Activated CD4-positive, alpha-beta T cell treated with anti-CD3 and anti-CD28 coated beads, Interleukin-2, amount 50 U/mL, for 24 hours (primary cell): ENCODE measurements around the gene MAP3K5.
"Not testable (repeated sequence)": the region's sequence is repeated elsewhere in the genome, so short reads cannot be mapped to it uniquely, and the experiment has no call there.

Source experiments
- DNase-seq, 2 donors: peaks; one replicate each; pipeline ENCODE4 v3.0.0-alpha.2; 2020; ENCODE audit warnings: low read depth in 1 of 2, low spot score in 1 of 2

The MAP3K5 gene

DNA sequence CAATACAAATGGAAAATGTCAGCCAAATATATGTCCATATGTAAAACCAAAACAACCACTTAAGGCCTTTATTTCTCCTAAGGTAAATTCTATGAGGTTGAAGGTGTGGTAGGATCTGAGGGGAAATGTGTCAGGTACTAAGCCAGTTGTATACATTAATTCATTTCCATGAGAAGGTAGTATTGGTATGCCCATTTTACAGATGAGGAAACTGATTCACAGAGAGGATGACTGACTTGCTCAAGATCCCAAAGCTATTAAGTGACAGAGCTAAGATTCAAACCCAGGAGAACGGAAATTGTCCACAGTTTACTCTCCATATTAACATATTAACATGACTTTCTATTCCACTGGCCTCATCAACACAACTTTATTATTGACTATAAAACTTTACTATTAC lies 177.9 kb downstream of the MAP3K5 start:
- no peak for DNase-seq

DNA sequence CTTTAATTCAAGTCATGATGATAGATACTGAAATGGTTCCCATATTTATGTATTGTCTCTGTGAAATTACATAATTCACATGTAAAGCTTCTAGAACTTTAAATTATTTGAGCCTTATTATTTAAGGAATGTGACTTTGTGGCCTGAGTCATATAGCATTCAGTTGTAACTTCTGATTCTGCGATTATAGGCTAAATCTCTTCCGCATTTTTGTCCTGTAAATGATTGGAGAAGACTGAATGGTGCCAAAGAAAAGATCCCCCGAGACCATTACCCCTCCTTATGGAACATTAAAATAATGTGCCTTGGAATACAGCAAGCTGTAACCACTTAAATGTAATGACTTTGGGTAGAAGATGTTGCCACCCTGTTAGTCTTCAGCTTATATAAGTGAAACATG lies 178.8 kb downstream of the MAP3K5 start:
- DNase-seq = no peak

DNA sequence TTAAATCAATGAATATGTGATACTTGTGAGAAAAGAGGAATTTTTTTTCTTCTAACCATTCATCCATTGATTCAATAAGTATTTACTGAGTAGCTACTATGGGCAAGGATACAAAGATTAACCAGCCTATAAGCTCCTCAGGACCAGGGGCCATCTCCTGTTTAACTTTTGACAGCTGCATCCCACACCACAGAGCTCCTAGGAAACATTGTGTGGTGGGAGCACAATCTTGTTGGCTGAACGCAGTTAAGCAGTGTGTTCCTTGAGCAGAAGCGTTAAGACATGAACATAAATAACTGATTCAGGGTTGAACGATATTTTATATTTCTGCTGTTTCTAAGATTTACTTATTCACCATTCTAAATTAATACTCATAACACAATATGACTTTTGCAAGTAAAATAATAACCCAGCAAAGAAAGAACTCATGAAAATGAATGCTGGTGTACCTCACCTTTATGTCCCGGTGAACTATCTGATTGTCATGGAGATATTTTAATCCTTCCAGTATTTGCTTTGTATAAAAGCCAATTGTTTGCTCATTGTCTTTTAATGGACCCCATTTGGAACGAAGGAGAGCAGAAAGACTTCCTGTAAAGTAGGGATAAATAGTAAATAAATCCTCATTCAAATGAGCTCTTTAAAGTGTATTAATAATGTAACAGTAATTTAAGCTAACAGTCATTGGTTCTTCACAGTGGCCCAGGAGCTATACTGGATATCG lies 179.4 kb downstream of the MAP3K5 start:
- DNase-seq = no peak

DNA sequence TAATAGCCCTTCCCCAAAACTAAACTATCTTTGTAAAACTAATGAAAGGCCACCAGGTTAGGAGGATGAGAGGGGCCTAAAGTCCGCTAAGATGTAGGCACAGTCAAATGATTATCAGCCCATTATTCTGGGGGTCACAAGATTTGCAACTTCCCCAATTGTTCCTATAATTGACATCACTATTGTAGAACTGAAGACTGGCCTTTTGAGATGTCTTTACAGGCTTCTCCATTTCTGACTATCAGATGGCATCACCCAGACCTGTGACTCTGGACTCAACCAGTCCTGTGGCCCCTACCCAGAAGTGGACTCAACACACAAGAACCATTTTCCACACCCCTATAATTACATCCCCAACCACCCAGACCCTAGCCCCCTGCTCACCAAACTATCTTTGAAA lies 180.5 kb downstream of the MAP3K5 start:
- no peak for DNase-seq

DNA sequence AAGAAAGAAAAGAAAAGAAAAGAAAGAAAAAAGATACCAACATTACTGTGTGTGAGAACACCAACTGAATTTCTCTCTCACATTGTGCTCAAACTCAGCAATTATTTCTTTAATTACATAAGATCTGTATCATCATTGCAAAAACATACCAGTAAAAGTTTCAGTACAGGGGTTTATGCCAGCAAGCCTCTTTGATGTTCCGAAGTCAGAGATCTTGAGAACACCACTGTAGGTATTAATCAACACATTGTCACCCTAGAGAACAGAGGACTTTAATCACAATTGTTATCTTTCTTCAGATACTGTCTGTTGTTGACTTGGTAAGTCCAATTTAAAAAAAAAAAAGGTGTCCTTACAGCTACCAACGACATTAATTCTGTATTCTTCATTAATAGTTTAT lies 181.1 kb downstream of the MAP3K5 start:
- no peak for DNase-seq

DNA sequence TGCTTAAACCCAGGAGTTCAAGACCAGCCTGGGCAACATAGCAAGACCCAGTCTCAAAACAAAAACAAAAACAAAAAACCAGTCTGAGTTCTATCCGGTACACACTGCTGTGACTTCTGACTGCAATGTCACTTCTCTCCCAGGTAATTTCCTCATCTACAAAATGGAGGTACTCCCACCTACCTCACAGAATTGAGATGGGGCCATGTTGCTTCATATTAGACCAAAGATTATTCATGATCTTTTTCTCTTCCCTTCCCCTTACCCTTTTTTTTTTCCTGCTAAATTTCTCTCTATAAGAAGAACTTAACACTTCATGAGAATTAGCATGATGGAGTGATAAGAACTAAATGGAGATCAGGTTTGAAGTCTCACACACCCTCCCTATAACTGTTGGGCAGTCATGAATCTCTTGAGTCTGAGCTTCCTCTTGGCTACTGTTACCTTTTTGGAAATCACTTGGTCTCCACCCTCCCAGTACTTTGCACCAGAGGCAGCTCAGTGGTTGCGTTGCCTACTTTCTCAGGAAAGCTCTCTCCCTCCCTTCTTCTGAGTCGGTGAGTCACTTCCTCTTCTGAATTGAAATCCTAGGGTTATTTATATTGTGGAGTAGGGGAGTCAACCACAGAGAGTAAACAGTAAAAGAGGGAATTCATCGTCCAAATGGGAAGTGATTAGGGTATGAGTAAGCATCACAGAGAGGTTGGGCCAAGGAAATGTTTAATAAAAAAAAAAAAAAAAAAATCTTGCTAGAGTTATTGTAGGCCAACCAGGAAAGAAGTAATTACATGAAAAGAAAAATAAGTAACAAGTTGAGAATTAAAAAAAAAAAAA lies 182.2 kb downstream of the MAP3K5 start:
- DNase-seq = no peak

DNA sequence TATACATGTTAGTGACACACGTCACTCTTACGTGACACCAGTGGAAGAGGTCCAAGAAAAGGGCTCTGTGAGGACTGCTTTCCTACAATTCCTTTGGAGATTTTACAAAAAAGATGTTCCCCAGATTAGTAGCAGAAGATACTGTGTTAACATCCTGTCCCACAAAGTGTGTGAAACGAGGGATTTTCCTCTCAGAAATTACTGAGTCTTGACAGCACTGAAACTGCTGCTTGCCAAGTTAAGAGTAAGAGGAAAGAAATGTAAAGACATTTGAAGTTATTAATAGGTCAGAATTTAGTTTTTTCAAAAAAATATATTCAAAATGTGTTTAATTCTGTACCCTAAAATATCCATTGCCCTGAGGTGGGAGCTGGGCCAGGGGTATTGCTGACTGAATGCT lies 183.3 kb downstream of the MAP3K5 start:
- no peak for DNase-seq

DNA sequence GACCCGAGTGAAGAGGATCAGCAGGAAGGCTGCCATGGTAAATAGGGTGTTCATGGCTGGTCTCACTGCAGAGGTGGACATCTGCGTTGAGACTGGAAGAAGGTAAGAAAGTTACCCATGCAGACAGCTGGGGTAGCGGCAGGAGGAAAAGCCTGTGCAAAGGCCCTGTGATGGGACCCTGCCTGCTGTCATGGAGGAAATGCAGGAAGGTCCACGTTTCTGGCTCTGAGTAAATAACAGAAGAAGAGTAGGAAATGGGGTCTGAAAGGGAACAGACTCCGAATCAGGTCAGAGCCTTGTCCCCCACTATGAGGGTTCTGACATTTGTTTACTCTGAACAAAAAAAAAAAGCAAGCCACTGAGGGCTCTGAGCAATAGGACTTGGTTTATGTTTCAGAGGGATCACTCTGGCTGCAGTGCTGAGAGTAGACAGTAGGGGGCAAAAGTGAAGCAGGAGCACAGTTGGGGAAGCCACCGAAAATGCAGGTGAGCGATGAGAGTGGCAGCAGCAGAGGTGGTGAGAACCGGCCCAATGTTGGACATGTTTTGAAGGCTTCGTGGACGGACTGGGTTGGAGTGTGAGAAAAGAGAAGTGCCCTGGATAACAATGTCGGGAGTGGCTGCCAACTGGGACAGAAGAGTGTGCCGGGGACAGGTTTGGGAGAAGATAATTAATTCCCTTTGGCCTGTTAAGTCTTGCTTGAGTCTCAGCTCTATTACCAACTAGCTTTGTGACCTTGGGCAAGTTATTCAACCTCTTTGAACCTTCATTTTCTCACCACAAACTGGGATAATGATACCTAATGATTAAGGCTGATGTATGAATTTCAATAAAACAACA lies 184.1 kb downstream of the MAP3K5 start:
- DNase-seq = peak; percentile 68 to 71

DNA sequence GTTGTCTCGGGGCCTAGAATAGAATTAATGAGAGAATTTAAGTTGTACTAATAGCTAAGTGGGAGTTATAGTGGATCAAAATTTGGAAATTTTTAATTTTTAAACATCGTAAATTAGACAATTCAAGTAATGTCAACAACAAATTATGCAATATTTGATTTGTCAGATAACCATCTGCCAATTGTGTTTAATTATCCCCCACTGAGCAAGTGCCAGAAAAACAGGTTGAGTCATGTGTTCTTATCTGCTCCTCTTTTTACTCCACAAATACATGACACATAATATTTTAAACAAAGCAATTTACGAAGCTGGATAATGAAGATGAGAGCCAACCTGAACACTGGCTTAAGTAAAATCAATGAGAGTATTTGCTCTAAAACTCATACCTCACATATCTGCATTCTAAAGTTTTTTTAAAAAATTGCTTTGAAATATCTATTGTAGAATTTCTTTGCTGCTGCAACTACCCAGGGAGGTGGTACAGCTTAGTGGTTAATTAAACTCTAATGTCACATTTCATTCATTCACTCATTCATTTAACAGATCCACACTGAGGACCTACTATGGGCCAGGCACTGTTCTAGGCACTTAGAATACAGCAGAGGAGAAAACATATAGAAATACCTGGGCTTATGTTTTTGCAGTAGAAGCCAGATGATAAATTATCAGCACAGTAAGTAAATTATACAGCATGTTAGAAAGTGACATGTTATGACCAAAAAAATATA lies 184.9 kb downstream of the MAP3K5 start:
- DNase-seq = no peak

DNA sequence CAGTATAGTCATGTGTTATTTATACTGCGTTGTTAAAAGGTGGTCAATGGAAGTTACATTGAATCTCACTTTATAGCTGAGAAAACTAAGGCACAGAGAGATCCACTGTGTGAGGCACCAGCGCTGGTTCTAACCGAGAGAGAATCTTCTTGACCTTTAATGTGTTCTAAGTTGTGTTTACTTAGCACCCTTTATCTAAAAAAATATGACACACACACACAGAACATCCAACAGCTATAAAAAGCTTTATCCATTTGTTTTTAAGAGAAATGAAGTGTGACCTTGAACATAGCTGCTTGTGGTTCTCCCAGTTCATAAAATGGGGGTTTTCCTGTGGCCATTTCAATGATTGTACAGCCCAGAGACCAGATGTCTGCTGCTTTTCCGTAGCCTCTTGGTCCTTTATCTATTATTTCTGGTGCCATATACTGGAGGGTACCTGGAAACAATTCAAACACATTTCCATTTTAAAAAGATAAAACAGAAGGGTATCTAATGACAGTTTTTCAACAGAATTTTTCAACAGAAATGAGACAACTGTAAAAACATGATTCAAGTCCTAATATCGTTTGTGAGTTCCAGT lies 187.3 kb downstream of the MAP3K5 start:
- no peak for DNase-seq

DNA sequence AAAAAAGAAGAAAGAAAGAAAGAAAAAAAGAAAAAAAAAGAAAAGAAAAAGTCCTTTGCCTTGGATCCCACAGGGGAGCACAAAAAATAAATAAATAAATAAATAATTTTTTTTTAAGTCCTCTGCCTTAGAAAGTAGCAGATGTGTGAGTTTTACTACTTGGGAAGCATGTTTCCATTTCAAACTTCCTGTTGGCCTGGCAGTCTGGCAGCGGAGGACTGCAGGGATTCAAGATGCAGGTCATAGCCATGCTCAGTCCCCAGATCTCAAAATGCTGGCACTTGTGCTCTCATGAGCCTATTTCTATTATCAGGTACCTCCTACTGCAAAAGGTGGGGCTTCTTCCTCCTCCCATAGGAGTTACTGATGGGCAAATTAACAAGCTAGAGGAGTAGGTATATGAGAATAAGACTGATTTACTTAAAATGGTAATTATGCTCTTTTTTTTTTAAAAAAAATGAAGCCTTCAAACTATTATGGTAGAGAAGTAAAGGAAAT lies 187.9 kb downstream of the MAP3K5 start:
- no peak for DNase-seq

DNA sequence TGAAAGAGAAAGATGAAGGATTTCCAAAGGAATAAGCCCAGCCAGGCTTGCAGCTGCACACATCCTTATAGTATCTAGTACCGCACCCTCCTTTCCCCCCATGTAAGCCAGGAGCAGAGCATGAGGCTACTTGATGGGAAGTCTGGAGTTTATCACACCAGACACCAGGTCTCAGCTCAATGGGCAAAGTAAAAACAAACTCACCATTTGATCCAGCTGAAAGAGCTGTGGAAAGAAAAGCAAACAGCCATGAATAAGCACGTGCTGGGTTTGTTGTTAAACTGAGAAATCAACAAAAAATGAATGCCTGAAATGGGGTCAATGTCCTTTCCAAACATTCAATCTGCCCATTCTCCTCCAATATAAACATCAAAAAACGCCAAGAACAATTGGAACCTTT lies 191.5 kb downstream of the MAP3K5 start:
- DNase-seq = no peak

DNA sequence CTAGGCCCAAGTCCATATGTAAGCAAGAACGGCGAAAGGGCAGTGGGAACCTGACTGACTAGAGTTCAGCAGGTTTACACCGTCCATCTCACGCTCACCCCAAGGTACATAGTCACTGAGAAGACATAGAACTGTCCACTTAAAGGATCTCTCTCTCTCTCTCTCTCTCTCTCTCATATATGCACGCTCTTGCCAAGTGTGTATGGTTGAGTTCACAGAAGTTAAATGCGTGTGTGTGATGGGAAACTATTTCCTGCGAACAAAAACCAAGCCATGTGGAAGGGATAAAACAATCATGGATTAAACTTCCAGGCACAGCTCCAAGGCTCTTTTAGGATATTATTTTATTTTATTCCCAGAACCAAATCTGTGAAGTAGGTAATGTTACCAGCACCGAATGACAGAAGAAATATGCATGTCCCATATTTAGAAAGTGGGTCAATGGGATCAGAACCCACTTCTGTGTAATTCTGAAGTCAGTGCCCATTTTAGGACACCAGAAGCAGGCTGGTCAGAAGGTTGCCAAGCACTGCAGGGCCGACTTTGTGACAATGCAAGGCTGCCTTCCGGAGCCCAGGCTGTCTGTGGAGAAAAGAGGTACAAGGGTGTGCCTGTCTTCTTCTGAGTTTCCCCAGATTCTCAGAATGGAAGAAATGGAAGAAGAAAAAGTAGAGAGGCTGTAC lies 192.8 kb downstream of the MAP3K5 start:
- no peak for DNase-seq

DNA sequence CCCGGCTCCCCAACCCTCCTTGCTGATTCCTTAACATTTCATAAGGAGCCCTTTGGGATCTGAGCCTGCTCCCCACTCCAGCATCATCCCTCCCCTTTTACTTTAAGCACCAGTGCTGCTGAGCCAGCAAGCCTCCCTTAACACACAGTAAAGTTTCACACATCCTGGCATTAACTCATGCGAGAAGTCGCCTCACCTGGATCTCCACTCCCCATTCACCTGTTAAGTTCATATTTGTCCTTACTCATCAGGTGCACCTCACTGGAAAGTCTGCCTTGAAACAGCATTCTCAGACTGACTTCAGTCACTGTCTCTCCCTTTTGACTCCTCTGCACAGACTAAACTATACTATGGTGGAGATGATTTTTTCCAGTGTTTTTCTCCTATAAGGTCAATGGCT lies 194.2 kb downstream of the MAP3K5 start:
- DNase-seq = no peak

DNA sequence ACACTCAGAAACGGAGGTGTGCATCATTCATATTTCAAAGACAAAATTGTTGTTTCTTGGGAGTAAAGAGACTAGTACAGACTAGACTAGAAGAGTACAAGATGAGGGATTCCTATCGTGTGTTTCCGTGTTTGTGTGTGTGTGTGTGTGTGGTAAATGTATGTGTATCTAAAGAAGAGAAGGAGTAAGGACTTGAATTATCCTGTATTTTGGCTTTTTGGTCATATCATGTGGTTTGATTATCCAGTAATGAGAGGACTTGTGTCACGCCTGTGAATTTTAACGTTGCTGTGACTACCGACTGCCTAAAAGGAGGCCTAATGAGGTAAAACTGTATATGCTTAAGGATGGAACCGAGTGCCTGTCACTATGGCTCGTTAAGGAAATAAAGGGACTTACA lies 197.6 kb downstream of the MAP3K5 start:
- no peak for DNase-seq

DNA sequence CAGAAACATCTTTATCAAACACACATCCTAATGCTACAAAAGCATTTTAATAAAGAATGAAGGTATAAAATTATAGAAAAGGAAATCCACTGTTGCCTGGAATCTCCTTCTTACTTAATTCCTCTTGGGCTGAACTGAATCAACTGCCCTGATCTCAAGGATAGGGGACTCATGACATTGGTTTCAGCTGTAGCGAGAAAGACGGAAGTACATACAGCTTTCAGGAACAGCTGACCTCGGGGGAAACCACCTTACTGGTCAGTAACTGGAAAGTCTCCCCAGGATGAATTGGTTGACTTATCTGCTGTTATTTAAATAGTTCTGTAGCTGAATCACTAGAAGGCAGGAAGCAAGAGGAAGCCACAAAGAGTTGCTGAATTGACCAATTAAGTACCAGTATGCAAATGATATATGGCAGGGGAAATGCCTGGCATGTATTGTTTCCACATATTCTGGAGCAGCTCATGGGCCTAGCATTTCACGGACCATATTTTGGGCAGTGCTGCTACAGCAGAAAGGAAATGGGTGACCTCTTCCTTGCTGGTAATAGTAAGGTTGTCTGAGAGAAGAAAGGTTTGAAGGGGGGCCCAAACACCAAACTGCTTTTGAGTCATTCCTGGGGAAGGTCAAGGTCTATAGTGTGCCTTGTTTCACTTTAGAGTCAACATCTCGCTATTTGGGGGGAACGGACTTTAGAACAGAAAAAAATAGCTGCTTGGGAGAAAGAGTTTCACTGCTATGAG lies 198.4 kb downstream of the MAP3K5 start:
- peak in 1 of 2 donors; percentile 11 for DNase-seq

DNA sequence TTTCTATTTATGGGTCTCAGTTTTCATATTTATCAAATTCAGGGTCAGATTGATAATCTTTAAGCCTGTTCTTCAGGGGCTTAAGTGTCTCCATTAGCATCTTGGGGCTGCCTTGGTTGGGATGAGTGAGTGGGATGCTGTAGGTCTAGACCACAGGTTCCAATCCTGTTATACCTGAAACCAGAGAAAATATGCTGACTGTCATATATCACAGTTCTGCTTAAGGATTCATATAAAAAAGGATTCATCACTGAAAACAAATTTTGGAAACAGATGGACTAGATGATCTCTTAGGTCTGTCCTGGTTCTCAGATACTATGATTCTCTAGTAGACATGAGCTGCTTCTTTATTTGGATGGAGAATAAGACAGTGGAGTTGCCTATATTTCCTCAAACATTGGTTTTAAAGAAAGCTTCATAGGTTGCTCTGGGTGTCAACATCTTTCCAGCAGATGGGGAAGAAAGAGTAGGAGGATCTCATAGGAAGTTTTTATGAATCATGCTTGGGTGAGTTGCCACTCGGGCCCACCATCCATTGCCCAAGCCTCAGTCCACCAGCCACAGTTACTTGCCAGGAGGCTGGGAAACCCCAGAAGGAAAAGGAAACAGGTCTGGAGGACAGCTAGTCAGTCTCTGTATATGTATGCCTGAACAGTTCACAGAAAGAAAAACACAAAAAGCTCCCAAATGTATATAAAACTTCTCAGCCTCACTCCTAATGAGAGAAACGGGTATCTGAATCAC lies 199.2 kb downstream of the MAP3K5 start:
- DNase-seq = no peak

DNA sequence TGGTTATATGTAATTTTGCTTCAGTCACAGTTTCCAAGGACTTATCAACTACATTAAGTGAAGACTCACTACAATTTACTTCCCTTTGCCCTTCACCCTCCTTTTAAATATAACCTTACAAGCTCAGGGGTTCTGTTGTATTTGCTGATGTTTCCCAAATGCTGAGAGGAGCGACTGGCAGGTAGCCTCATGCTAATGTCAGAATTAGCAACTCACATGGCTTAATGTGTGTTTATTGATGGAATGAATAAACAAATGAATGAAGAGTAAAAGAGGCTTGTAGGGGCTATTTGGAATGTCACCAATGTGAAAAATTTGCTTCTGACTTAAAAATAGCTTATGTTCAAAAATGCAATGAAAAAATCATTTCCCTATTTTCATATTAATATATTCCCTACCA lies 200.7 kb downstream of the MAP3K5 start:
- DNase-seq = no peak

DNA sequence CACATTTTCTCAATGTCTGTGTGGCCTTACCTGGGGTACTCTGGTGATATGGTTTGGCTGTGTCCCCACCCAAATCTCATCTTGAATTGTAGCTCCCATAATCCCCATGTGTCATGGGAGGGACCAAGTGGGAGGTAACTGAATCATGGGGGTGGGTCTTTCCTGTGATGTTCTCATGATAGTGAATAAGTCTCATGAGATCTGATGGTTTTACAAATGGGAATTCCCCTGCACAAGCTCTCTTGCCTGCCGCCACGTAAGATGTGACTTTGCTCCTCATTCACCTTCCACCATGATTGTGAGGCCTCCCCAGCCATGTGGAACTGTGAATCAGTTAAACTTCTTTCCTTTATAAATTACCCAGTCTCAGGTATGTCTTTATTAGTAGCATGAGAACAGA lies 201.4 kb downstream of the MAP3K5 start:
- DNase-seq = not testable (repeated sequence)
